GM12878 (cell line): ENCODE measurements around the gene HCRT. TPM values are rescaled to one million over a fixed set of nuclear protein-coding genes. Genes with fewer than 3 reads are reported as not detected.

Experiments
- CHD1 ChIP-seq: IDR thresholded peaks from 2 replicates; pipeline ENCODE4 v1.6.1; 2012; ENCODE audit warnings: low read depth, low read length, improper control_type of control experiment
- CHD2 ChIP-seq: IDR thresholded peaks from 2 replicates; pipeline ENCODE4 v1.6.1; 2011; ENCODE audit warnings: low read depth, low read length, improper control_type of control experiment, borderline replicate concordance
- EP300 ChIP-seq, 2 experiments: fragments of 150-350 bp in 1 of 2; IDR thresholded peaks; 2 replicates each; pipeline ENCODE4 v1.6.1; 2011 to 2012; ENCODE audit warnings: low read depth in 2 of 2, low read length in 2 of 2, borderline replicate concordance in 1 of 2, improper control_type of control experiment in 1 of 2, inconsistent platforms in 1 of 2; ENCODE audit not compliant: control insufficient read depth in 1 of 2
- FOXK2 ChIP-seq: fragments of 450-650 bp; IDR thresholded peaks from 2 replicates; pipeline ENCODE4 v1.6.1; 2017; ENCODE audit warnings: mild to moderate bottlenecking, moderate library complexity
- IKZF2 ChIP-seq, 2 experiments: fragments of 450-650 bp; IDR thresholded peaks; 2 replicates each; pipeline ENCODE4 v1.6.1; 2017; ENCODE audit warnings: mild to moderate bottlenecking in 2 of 2, moderate library complexity in 2 of 2
- IRF4 ChIP-seq: IDR thresholded peaks from 2 replicates; pipeline ENCODE4 v1.6.1; 2011; ENCODE audit warnings: low read depth, low read length
- LARP7 ChIP-seq: fragments of 450-650 bp; IDR thresholded peaks from 2 replicates; pipeline ENCODE4 v1.6.1; 2017; ENCODE audit warnings: mild to moderate bottlenecking
- MTA2 ChIP-seq: fragments of 450-650 bp; IDR thresholded peaks from 2 replicates; pipeline ENCODE4 v1.6.1; 2016; ENCODE audit warnings: low read depth, mild to moderate bottlenecking, moderate library complexity
- NFXL1 ChIP-seq: fragments of 450-650 bp; IDR thresholded peaks from 2 replicates; pipeline ENCODE4 v1.6.1; 2017; ENCODE audit warnings: antibody characterized with exemption, mild to moderate bottlenecking, borderline replicate concordance
- PML ChIP-seq: IDR thresholded peaks from 2 replicates; pipeline ENCODE4 v1.6.1; 2012; ENCODE audit warnings: low read length, inconsistent platforms
- POLR2A ChIP-seq: IDR thresholded peaks from 2 replicates; pipeline ENCODE4 v1.6.1; 2011; ENCODE audit warnings: low read depth, mild to moderate bottlenecking, low read length
- RCOR1 ChIP-seq: conservative IDR thresholded peaks from 2 replicates; pipeline ENCODE4 v1.6.1; 2012; ENCODE audit warnings: low read depth, low read length, improper control_type of control experiment
- RUNX3 ChIP-seq: IDR thresholded peaks from 2 replicates; pipeline ENCODE4 v1.6.1; 2012; ENCODE audit warnings: low read length, inconsistent platforms
- SMAD5 ChIP-seq: IDR thresholded peaks from 2 replicates; pipeline ENCODE4 v1.6.1; 2016; ENCODE audit warnings: antibody characterized with exemption, low read depth
- SMARCA5 ChIP-seq: fragments of 450-650 bp; IDR thresholded peaks from 2 replicates; pipeline ENCODE4 v1.6.1; 2017; ENCODE audit warnings: mild to moderate bottlenecking
- SREBF2 ChIP-seq: IDR thresholded peaks from 2 replicates; pipeline ENCODE4 v1.6.1; 2012; ENCODE audit warnings: mild to moderate bottlenecking, low read length
- SUPT20H ChIP-seq: IDR thresholded peaks from 2 replicates; pipeline ENCODE4 v1.6.1; 2011; ENCODE audit warnings: low read depth, mild to moderate bottlenecking, low read length, moderate library complexity, borderline replicate concordance; ENCODE audit not compliant: control insufficient read depth
- ZNF207 ChIP-seq: fragments of 450-650 bp; IDR thresholded peaks from 2 replicates; pipeline ENCODE4 v1.6.1; 2014; ENCODE audit warnings: antibody characterized with exemption, mild to moderate bottlenecking, borderline replicate concordance
- polyA plus RNA-seq, 11 experiments: library from polyadenylated mRNA; depleted of rRNA in 4 of 11; unstranded in 6 of 11; stranded (reverse) in 5 of 11; fragments of >200 nt; fragmentation: Nextera tagmentation in 4 of 11; fragmentation: Illumina TruSeq in 1 of 11; extraction: Ambion mirVana in 4 of 11; extraction: Trizol in 1 of 11; gene quantifications; 1 replicate in 1 of 11; 2 replicates in 10 of 11; pipeline versions ENCODE4 v1.2.1 to v1.2.3, GENCODE V29; 2011 to 2016; ENCODE audit warnings: inconsistent platforms in 2 of 11, missing spikeins in 2 of 11, low read depth in 1 of 11
- total RNA-seq, 4 experiments: library from RNA; depleted of rRNA in 3 of 4; stranded (reverse); fragments of >200 nt in 3 of 4; fragmentation: Illumina TruSeq in 1 of 4; extraction: Trizol in 1 of 4; gene quantifications; 2 replicates each; pipeline versions ENCODE4 v1.2.1 to v1.2.3, GENCODE V29; 2013 to 2021
- TF ChIP-seq, protein P1 (sequence below): IDR thresholded peaks from 2 replicates; pipeline ENCODE4 v1.6.1; 2012; ENCODE audit warnings: low read depth, low read length, improper control_type of control experiment
- TF ChIP-seq, protein P2 (sequence below): fragments of 450-650 bp; IDR thresholded peaks from 2 replicates; pipeline ENCODE4 v1.6.1; 2017; ENCODE audit warnings: borderline replicate concordance
- TF ChIP-seq, protein P3 (sequence below), 3 experiments: IDR thresholded peaks in 2 of 3; conservative IDR thresholded peaks in 1 of 3; 2 replicates each; pipeline ENCODE4 v1.5.1; 2011; ENCODE audit warnings: low read depth in 3 of 3, low read length in 3 of 3, mild to moderate bottlenecking in 3 of 3, control low read depth in 2 of 3, moderate library complexity in 2 of 3, inconsistent platforms in 1 of 3, mixed read lengths in 1 of 3; ENCODE audit not compliant: control insufficient read depth in 2 of 3, insufficient read depth in 1 of 3; ENCODE audit errors: extremely low read depth in 1 of 3
- TF ChIP-seq, protein P4 (sequence below): IDR thresholded peaks from 2 replicates; pipeline ENCODE4 v1.6.1; 2011; ENCODE audit warnings: low read depth, low read length, improper control_type of control experiment, borderline replicate concordance
- TF ChIP-seq, protein P5 (sequence below): fragments of 450-650 bp; IDR thresholded peaks from 2 replicates; pipeline ENCODE4 v1.6.1; 2017; ENCODE audit warnings: low read depth, mild to moderate bottlenecking, moderate library complexity

The HCRT gene
- total and polyA plus RNA-seq, 10 of the 15 experiments (the other 5 are each of a cell fraction or from before 2014, with no cell fraction given) = 0.41 TPM; not detected in 9

DNA sequence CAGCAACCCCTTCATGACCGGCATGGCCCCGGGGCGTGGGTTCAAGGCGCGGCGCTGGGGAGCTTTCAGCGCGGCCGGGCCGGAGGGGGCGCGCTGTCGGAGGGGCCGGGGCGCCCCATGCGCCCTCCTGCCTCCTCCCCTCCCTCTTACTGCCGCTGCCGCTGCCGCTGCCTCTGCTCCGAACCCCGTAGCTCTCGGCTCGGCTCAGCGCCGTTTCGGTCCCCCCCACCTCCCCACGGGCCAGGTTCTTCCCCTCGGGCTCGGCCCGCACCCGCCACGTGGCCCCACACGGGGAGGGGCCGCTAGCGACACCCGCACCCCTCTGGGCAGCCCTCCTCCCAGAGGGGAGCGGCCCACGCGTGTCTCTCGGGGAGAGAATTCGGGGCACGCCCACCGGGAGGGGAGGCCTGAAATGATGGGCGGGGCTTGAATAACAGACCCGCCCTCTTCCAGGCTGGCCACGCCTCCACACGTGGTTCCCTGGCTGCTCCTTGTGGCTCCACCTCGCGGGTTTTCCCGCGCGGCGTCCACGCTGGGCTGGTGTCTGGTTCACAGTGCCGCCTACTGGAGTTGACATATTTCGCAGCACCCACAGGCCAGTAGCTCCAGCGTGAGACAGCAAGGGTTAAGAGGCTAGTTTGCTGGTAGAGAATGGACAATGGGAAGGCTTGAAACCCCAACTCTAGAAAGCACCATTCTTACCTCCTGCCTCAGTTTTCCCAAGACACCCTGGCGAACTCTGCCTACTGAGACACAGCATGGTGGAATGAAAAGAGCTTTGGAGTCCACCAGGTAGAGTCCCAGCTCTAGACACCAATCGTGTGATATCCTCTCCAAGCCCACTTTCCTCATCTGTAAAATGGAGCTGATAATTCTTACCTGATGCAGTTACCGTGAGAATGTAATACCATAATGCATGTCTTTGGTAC lies 4.1 kb downstream of the HCRT start, which contains the start of gene KCNH4 (continued):
- TF ChIP-seq, protein P1, sequence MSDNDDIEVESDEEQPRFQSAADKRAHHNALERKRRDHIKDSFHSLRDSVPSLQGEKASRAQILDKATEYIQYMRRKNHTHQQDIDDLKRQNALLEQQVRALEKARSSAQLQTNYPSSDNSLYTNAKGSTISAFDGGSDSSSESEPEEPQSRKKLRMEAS = peak; percentile 92
- no peak for TF ChIP-seq IRF4
- no peak for TF ChIP-seq CHD1
- no peak for TF ChIP-seq SUPT20H
- no peak for TF ChIP-seq CHD2
- TF ChIP-seq RCOR1 = no peak
- no peak for TF ChIP-seq IKZF2 (IDR thresholded peaks at IDR 0.05)
- TF ChIP-seq, protein P2, sequence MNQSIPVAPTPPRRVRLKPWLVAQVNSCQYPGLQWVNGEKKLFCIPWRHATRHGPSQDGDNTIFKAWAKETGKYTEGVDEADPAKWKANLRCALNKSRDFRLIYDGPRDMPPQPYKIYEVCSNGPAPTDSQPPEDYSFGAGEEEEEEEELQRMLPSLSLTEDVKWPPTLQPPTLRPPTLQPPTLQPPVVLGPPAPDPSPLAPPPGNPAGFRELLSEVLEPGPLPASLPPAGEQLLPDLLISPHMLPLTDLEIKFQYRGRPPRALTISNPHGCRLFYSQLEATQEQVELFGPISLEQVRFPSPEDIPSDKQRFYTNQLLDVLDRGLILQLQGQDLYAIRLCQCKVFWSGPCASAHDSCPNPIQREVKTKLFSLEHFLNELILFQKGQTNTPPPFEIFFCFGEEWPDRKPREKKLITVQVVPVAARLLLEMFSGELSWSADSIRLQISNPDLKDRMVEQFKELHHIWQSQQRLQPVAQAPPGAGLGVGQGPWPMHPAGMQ = no peak
- TF ChIP-seq MTA2 = no peak
- no peak for TF ChIP-seq SMARCA5
- no peak for TF ChIP-seq SMAD5
- TF ChIP-seq FOXK2 = no peak; the same call in 1 of the 2 replicates
- no peak for TF ChIP-seq PML
- TF ChIP-seq EP300 (IDR thresholded peaks at IDR 0.05; ENCODE audit: borderline replicate concordance in 1 of 2, control insufficient read depth in 1 of 2, low read depth in 2 of 2, low read length in 2 of 2) = no peak
- TF ChIP-seq POLR2A = no peak
- TF ChIP-seq, protein P3, sequence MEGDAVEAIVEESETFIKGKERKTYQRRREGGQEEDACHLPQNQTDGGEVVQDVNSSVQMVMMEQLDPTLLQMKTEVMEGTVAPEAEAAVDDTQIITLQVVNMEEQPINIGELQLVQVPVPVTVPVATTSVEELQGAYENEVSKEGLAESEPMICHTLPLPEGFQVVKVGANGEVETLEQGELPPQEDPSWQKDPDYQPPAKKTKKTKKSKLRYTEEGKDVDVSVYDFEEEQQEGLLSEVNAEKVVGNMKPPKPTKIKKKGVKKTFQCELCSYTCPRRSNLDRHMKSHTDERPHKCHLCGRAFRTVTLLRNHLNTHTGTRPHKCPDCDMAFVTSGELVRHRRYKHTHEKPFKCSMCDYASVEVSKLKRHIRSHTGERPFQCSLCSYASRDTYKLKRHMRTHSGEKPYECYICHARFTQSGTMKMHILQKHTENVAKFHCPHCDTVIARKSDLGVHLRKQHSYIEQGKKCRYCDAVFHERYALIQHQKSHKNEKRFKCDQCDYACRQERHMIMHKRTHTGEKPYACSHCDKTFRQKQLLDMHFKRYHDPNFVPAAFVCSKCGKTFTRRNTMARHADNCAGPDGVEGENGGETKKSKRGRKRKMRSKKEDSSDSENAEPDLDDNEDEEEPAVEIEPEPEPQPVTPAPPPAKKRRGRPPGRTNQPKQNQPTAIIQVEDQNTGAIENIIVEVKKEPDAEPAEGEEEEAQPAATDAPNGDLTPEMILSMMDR (IDR thresholded peaks at IDR 0.05 in 2 of 3, conservative IDR thresholded peaks at IDR 0.05 in 1 of 3; ENCODE audit: control insufficient read depth in 2 of 3, extremely low read depth in 1 of 3, insufficient read depth in 1 of 3, low read depth in 3 of 3, low read length in 3 of 3) = peak; percentile 80 to 93 (median 80); a peak in 5 of 6 replicates
- peak; percentile 58; the same call in 1 of the 2 replicates for TF ChIP-seq RUNX3
- TF ChIP-seq NFXL1 = no peak
- no peak for TF ChIP-seq SREBF2
- TF ChIP-seq, protein P4, sequence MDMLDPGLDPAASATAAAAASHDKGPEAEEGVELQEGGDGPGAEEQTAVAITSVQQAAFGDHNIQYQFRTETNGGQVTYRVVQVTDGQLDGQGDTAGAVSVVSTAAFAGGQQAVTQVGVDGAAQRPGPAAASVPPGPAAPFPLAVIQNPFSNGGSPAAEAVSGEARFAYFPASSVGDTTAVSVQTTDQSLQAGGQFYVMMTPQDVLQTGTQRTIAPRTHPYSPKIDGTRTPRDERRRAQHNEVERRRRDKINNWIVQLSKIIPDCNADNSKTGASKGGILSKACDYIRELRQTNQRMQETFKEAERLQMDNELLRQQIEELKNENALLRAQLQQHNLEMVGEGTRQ = peak; percentile 59
- 0 out of 2 replicates have a peak, but pooled peaks have one; percentile 71 for TF ChIP-seq LARP7
- TF ChIP-seq ZNF207 = no peak
- TF ChIP-seq, protein P5, sequence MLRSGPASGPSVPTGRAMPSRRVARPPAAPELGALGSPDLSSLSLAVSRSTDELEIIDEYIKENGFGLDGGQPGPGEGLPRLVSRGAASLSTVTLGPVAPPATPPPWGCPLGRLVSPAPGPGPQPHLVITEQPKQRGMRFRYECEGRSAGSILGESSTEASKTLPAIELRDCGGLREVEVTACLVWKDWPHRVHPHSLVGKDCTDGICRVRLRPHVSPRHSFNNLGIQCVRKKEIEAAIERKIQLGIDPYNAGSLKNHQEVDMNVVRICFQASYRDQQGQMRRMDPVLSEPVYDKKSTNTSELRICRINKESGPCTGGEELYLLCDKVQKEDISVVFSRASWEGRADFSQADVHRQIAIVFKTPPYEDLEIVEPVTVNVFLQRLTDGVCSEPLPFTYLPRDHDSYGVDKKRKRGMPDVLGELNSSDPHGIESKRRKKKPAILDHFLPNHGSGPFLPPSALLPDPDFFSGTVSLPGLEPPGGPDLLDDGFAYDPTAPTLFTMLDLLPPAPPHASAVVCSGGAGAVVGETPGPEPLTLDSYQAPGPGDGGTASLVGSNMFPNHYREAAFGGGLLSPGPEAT = peak; percentile 35; the same call in 1 of the 2 replicates
